OCI-LY3 (cell line): ENCODE data around the gene SH2D2A.

Experiments used
- H2AFZ ChIP-seq: fragments of 200-600, 300-600 bp; shearing (Covaris generic); 2 replicates; pipeline ENCODE4 v1.6.0; 2014; ENCODE audit warnings: antibody characterized with exemption, low read depth, low read length
- H3K27ac ChIP-seq: fragments of 200-600, 300-600 bp; sonication (generic); 2 replicates; pipeline ENCODE4 v1.5.1; 2014; ENCODE audit warnings: mild to moderate bottlenecking, low read length, moderate library complexity, mixed read lengths
- H3K27me3 ChIP-seq: fragments of 200-600, 300-600 bp; sonication (generic); 2 replicates; pipeline ENCODE4 v1.6.1; 2014; ENCODE audit warnings: low read depth, low read length, mixed read lengths
- H3K36me3 ChIP-seq: fragments of 200-600, 300-600 bp; sonication (generic); replicated peaks from 2 replicates; pipeline ENCODE3; 2014; ENCODE audit warnings: low read depth, low read length, mixed read lengths
- H3K4me1 ChIP-seq: fragments of 300-600, 200-600 bp; sonication (generic); 2 replicates; pipeline ENCODE4 v1.6.1; 2014; ENCODE audit warnings: low read length, mixed read lengths
- H3K4me2 ChIP-seq: fragments of 200-600, 300-600 bp; sonication (generic); 2 replicates; pipeline ENCODE4 v1.6.1; 2014; ENCODE audit warnings: low read length, mixed read lengths
- H3K4me3 ChIP-seq: fragments of 300-600, 200-600 bp; sonication (generic); 2 replicates; pipeline ENCODE4 v1.5.1; 2014; ENCODE audit warnings: antibody characterized with exemption, mild to moderate bottlenecking, low read length, moderate library complexity
- H3K79me2 ChIP-seq: fragments of 300-600, 200-600 bp; shearing (Covaris generic); 2 replicates; pipeline ENCODE4 v1.6.1; 2014; ENCODE audit warnings: mild to moderate bottlenecking, low read length, mixed read lengths
- H3K9ac ChIP-seq: fragments of 300-600, 200-600 bp; shearing (Covaris generic); 2 replicates; pipeline ENCODE4 v1.6.0; 2014; ENCODE audit warnings: mild to moderate bottlenecking, low read length, moderate library complexity
- H3K9me3 ChIP-seq: fragments of 200-600, 300-600 bp; shearing (Covaris generic); 2 replicates; pipeline ENCODE4 v1.6.1; 2014; ENCODE audit warnings: low read length, mixed read lengths; ENCODE audit not compliant: insufficient read depth
- H4K20me1 ChIP-seq: fragments of 200-600, 300-600 bp; sonication (generic); 2 replicates; pipeline ENCODE4 v1.6.1; 2016; ENCODE audit warnings: low read length, mixed read lengths; ENCODE audit not compliant: insufficient read depth
- CTCF ChIP-seq: fragments of 200-600, 300-600 bp; sonication (generic); IDR thresholded peaks from 2 replicates; pipeline ENCODE4 v1.5.1; 2014; ENCODE audit warnings: antibody characterized with exemption, low read length, low read depth
- EZH2phosphoT487 ChIP-seq: fragments of 200-600 bp; shearing (Covaris generic); IDR thresholded peaks from 2 replicates; pipeline ENCODE4 v1.6.1; 2018; ENCODE audit warnings: antibody characterized with exemption, mixed run types, low read depth

Gene SH2D2A

GRCh38 chr1:156844638-156845037 lies 28.0 kb upstream of the SH2D2A start:
- Histone ChIP-seq H3K27ac (no peak overlapping the region), H3K9me3 (no peaks in the 10 kb centered on the region), H3K4me3 (no peak overlapping the region), H3K4me1 (peaks cover 8% of the 10 kb centered on the region), H2AFZ (no peak overlapping the region), H3K4me2 (no peak overlapping the region), H3K9ac (no peak overlapping the region), H3K79me2 (no peaks in the 10 kb centered on the region), H3K27me3 (no peaks in the 10 kb centered on the region), H4K20me1 (no peaks in the 10 kb centered on the region), H3K36me3 (no peaks in the 10 kb centered on the region)
- TF ChIP-seq CTCF, result no peak
- TF ChIP-seq EZH2phosphoT487, result no peak

- Histone ChIP-seq H3K27me3 (no peaks in the 10 kb centered on the region), H3K9me3 (no peaks in the 10 kb centered on the region), H4K20me1 (no peaks in the 10 kb centered on the region), H3K79me2 (no peaks in the 10 kb centered on the region), H3K9ac (no peak overlapping the region), H3K4me3 (no peak overlapping the region), H3K27ac (no peak overlapping the region), H3K36me3 (no peaks in the 10 kb centered on the region), H3K4me1 (peaks cover 13% of the 10 kb centered on the region), H3K4me2 (no peak overlapping the region), H2AFZ (no peak overlapping the region)
- TF ChIP-seq EZH2phosphoT487 (no peak), CTCF (no peak)
These were observed 27.5 kb upstream of the SH2D2A start for GRCh38 chr1:156844102-156844501.

DNA sequence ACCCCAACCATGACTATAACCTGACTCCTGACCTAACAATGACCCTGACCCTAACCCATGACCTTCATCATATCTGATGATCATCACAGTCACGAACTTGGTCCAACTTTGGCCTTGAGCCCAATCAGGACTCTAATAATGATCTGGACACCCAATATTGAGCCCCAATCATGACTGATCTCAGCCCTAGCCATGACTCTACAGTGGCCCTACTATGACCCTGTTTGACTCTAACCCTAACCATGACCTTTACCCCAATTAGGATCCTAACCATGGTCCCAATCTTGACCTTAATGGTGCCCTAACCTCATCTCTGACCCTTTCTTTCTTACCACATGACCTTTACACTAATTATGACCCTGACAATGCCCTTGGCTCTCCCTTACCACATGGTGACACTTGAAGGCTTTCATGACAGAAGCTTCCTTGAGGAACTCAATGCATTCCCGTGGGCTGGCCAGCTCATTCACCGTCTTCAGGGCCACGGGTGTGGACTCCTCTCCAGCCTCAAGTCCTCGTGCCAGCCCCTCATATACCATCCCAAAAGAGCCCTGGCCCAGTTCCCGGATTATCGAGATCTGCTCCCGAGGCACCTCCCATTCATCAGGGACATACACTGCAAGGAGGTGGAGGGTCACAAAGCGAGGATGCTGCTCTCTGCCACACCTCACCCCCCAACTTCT lies 26.1 kb upstream of the SH2D2A start:
- Histone ChIP-seq H3K27ac (no peak overlapping the region), H3K4me2 (no peak overlapping the region), H3K9ac (no peak overlapping the region), H3K4me3 (no peak overlapping the region), H3K79me2 (no peaks in the 10 kb centered on the region), H3K27me3 (no peaks in the 10 kb centered on the region), H3K9me3 (no peaks in the 10 kb centered on the region), H3K4me1 (peaks cover 22% of the 10 kb centered on the region), H2AFZ (no peak overlapping the region), H3K36me3 (no peaks in the 10 kb centered on the region), H4K20me1 (no peaks in the 10 kb centered on the region)
- TF ChIP-seq EZH2phosphoT487 (no peak), CTCF (no peak)

- H4K20me1 ChIP-seq, result no peaks in the 10 kb centered on the region
- no peak overlapping the region for H3K4me2 ChIP-seq
- TF ChIP-seq EZH2phosphoT487 (no peak), CTCF (no peak)
- H3K9ac ChIP-seq, result no peak overlapping the region
- H3K27me3 ChIP-seq, result no peaks in the 10 kb centered on the region
- H3K79me2 ChIP-seq, result no peaks in the 10 kb centered on the region
- no peak overlapping the region for H3K27ac ChIP-seq
- H3K4me1 ChIP-seq, result peaks cover 35% of the 10 kb centered on the region
- H3K9me3 ChIP-seq, result no peaks in the 10 kb centered on the region
- no peak overlapping the region for H2AFZ ChIP-seq
- H3K36me3 ChIP-seq, result no peaks in the 10 kb centered on the region
- no peak overlapping the region for H3K4me3 ChIP-seq
These were observed 24.7 kb upstream of the SH2D2A start for GRCh38 chr1:156841295-156841855.
